Germinal center (tissue), 1 donor: ENCODE results near the gene TCTN1.
"Not testable (repeated sequence)": the region's sequence is repeated elsewhere in the genome, so short reads cannot be mapped to it uniquely, and the experiment has no call there.

ENCODE experiments used
- DNase-seq: peaks from one replicate; pipeline ENCODE4 v3.0.0; 2012; ENCODE audit warnings: mixed read lengths, low spot score

The TCTN1 gene

DNA sequence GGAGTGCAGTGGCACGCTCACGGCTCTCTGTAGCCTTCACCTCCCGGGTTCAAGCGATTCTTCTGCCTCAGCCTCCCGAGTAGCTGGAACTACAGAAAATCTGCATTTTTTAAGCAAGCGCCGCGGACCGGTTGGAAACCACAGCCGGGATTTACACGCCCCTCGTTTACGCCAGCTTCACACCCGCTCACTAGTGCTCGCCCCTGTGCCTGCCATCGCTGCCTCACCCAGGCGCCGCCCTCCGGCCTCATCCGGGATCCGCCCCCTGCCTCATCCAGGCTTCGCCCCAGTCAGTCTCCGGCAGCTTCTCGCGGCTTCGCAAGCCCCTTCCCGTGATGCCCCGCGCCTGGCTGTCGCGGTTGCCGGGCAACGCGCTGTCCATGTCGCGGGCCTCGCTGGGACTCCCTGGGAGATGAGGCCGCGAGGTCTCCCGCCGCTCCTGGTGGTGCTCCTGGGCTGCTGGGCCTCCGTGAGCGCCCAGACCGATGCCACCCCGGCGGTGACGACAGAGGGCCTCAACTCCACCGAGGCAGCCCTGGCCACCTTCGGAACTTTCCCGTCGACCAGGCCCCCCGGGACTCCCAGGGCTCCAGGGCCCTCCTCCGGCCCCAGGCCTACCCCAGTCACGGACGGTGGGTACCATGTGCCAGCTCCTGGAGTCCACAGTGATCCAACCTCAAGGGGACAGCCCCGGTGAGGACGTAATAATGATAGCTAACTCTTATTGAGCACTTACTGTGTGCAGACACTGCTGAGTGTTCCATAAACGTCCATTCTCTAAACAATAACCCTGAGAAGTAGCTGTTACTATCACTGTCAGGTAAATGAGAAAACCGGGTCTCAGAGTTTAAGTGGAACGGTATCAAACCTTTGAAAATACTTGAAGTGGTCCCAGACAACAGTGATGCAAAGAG lies at the start of gene TCTN1:
TCTN1 (plus strand) TSS at position 359 of the 914 bp plus-strand sequence; CDS start at position 413, 54 bp downstream.
- peak; percentile 96 for DNase-seq

DNA sequence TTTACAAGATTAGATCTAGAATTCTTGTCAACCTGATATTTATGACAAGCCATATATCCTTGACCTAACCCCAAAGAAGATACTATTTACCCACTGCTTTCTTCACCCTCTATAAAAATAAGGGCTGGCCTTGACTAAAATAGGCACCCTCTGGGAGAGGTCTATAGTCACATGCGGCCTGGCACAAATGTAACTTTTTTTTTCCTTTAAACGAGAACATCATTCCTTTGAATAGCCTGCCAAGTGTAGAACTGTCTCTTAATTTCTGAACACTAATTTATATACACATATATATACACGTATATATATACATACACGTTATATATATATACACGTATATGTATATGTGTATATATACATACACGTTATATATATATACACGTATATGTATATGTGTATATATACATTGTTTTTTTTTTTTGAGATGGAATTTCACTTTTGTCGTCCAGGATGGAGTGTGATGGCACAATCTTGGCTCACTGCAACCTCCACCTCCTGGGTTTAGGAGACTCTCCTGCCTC lies 49.4 kb upstream of the TCTN1 start:
- DNase-seq = no peak

DNA sequence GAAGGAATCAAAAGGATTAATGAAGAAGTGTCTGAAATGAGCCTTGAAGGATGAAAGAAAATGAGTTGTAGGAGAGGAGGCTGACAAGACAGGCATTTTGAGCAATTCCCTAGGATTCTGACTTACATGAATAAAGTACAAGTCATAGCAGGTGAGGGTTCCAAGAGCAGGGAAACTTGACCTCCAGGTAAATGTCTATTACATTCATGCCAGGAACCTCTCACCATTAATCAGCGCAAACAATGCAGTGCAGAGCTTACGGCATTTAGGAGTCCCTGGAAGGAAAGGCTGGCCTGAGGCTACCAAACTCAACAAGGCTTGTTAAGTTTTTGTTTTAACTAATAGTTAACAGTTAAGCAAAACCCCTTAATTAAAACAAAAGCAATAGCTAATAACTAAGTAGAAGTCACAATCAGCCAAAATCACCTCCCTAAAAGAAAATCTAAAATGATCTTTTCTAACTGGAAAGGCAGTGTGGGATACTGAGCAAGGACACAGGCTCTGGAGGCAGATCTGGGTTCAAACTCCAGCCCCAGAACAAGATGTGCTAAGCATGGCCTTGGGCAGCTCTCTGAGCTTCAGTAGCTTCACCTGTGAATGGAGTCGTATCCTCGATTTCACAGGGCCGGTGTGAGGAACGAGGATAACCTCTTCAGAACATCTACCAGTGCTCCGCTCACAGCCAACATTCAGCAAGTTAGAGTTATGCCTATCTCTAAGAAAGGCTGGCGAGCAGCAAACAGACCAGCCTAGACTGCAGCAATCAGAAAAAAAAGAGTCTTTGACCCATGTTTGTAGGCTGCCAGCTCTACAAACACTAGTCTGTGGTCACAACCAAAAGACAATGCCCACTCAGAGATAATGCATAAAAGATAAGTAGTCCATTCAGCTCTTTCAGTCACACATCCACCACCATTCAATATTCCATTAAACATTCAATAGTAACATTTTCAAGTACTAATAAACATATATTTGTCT lies 47.7 kb upstream of the TCTN1 start:
- DNase-seq = no peak

- DNase-seq = no peak
These were observed 46.9 kb upstream of the TCTN1 start for GRCh38 chr12:110566993-110567392.

- DNase-seq = no peak
These were observed 45.2 kb upstream of the TCTN1 start for GRCh38 chr12:110568752-110569151.

GRCh38 chr12:110569838-110570237 lies 44.1 kb upstream of the TCTN1 start:
- not testable (repeated sequence) for DNase-seq

DNA sequence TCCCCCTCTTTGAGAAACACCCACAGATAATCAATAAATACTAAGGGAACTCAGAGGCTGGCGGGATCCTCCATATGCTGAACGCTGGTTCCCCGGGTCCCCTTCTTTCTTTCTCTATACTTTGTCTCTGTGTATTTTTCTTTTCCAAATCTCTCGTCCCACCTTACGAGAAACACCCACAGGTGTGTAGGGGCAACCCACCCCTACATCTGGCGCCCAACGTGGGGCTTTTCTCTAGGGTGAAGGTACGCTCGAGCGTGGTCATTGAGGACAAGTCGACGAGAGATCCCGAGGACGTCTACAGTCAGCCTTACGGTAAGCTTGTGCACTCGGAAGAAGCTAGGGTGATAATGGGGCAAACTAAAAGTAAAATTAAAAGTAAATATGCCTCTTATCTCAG lies 43.1 kb upstream of the TCTN1 start:
- DNase-seq = not testable (repeated sequence)

DNA sequence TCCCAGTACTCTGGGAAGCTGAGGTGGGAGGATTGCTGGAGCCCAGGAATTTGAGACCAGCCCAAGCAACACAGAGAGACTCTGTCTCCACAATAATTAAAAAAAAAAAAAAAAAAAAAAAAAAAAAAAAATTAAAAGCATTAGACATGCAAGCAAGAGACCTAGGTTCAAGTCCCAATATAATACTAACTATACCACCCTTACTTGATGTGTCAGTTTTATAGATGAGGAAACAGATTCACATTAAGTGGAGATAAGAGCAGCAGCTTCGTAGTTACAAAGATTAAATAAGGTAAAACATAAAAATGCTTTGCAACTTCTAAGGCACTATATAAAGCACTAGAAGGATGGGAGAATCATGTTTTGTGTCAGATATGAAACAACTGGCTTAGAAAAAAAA lies 39.9 kb upstream of the TCTN1 start:
- DNase-seq = no peak

- DNase-seq = not testable (repeated sequence)
These were observed 39.2 kb upstream of the TCTN1 start for GRCh38 chr12:110574717-110575230.

- no peak for DNase-seq
These were observed 38.6 kb upstream of the TCTN1 start for GRCh38 chr12:110575326-110575725.

- DNase-seq = no peak
These were observed 37.4 kb upstream of the TCTN1 start for GRCh38 chr12:110576504-110576903.

DNA sequence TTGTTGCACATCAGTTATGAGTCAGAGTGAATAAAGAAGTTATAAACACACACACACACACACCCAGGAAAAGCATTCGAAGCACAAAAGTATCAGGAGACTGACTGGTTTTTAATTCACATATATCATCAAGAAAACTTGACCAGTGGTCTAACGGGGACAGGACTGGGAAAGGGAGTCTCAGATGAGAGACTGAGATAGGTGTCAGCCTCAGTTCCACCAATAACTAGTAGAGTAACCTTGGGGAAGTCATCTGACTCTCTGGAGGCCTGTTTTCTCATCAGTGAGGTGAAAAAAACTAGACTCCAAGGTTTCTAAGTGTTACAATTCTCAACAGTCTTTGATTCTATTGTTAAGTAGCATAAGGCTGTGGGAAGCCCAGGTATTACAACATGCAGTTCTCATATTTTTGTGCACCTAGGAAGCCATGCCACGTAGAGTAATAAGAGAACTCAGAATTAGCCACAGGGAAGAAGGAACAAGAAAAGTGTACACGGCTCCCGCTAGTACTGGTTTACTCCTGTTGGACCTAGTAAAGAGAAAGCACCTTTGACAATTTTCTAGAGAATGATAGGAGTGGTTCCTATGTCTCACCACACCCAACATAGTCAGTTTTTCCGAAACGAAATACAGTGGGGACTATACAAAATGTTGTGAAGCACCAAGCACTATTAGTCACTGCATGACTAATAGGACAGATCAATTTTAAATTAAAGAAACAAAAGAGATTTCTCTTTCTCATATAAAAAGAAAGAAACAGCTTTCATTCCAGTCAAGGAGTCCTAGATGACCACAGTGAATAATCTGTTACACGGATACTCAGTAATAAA lies 35.9 kb upstream of the TCTN1 start:
- DNase-seq = peak; percentile 22

GRCh38 chr12:110578694-110579534 lies 35.0 kb upstream of the TCTN1 start:
- DNase-seq = no peak

DNA sequence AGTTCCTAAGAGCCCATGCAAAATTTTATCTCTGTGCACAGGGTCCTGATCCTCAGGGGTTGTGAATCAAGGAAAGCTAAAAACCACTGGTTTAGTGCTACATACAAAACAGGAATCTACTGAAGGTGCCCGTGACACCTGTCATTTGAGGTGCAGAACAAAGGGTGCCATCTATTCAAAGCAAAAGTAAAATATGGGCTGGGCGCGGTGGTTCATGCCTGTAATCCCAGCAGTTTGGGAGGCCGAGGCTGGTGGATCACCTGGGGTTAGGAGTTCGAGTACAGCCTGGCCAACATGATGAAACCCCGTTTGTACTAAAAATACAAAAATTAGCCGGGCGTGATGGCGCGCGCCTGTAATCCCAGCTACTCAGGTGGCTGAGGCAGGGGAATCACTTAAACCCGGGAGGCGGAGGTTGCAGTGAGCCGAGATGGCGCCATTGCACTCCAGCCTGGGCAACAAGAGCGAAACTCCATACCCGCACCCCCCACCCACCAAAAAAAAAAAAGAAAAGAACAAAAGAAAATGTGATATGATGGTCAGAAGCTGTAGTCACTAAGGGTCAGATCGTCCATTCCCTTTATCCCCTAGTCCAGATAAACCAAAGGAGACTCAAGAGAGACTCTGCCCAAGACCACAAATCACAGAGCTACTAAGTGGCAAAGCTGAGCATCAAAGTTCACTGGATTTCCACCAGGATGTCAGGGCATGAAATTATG lies 34.2 kb upstream of the TCTN1 start:
- DNase-seq = no peak

GRCh38 chr12:110581931-110582275 lies 32.0 kb upstream of the TCTN1 start:
- no peak for DNase-seq

DNA sequence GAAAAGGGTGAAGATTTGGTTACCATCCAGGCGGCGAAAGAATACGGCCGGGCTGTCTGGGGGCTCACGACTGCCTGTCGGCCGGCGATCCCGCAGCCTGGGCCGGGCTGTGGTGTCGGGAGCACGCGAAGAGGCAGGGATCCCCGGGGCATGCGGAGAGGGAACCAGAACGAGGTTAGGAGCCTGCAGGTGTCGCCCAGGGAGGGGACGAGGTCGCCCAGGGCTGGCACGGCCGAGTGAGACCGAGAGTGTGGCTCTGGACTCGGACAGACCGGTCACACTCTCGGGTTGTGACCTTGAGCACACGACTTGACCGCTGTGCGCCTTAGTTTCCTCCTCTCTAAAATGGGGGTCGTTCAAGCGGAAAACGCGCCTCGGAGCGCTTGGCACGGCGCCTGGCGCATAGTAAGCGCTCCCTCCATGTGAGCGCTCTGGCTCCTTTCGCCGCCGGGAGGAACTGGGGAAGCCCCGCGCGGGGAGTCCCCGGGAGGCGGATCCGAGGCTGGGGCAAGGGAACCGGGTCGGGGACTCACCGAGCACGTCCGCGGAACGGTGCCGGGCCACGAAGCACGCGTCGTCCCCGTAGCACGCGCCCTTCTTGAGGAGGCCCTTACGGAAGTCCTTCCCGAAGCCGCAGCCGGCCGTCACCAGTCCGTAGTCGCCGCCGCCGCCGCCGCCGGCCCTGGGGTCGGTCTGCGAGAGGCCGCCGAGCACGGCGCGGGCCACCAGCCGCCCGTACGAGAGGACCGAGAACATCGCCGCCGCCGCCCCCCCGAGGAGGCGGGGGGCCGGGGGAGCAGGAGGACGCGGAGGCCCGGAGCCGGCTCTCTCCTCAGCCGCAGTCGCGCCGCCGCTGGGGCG lies 31.4 kb upstream of the TCTN1 start:
- peak; percentile 55 for DNase-seq

- peak; percentile 95 for DNase-seq
These were observed 30.5 kb upstream of the TCTN1 start, which contains the start of gene PPTC7 for GRCh38 chr12:110583137-110584059. TSS of gene PPTC7 (minus strand) at chr12:110583318. CDS start at chr12:110583031, 287 bp downstream.
